ENCODE results near the gene NRG3.

NRG3 gene

DNA sequence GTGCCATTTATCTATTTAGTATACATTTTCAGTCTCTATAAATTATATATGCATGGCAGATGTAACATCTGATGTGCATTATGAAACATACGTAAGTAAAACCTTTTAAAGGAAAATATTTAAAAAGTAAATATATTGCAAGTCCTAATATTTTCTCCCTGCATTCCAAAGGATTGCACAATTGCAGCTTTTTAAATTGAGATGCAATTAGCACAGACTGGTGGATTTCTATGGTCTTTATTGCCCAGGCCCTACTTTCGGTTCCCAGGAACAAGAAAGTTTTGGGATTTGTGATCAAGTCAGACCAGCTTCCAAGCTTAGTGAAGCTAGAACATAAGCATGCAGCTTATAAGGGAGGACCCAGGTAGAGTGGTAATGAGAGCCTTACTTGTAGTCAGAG is 337.8 kb downstream of the NRG3 start:
- H3K4me3 ChIP-seq (ENCODE audit: low read depth, low read length), result no peak overlapping the region
- DNase-seq (ENCODE audit: low read depth, low spot score), result no peak
- in situ Hi-C loops (cut with HindIII; ENCODE audit: low sequenced_read_pairs), result no loop called here
- TF ChIP-seq CTCF (IDR thresholded peaks at IDR 0.05; ENCODE audit: low read depth, low read length), result no peak

DNA sequence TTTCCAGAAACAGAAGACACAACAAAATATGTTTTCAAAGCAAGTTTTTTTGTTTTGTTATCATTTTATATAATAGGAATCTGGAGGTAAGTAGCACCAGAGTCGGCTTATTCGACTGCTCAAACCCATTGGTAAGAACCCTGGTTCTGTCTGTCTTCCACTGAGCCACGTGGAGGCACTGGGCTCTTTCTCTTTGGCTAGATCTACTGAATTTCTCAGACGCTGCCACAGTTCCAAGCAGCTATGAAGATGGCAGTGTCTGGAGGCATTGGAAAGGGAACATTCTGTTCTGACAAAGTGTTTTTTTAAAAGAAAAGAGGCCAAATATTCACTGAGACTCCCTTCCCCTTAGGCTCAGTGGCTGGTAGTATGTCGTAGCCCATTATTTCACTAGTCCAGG is 338.8 kb downstream of the NRG3 start:
- no peak for DNase-seq (ENCODE audit: low read depth, low spot score)
- no peak for TF ChIP-seq CTCF (IDR thresholded peaks at IDR 0.05; ENCODE audit: low read depth, low read length)
- H3K4me3 ChIP-seq (ENCODE audit: low read depth, low read length), result no peak overlapping the region
- in situ Hi-C loops (cut with HindIII; ENCODE audit: low sequenced_read_pairs), result no loop called here

- H3K4me3 ChIP-seq (ENCODE audit: low read depth, low read length), result no peak overlapping the region
- no peak for TF ChIP-seq CTCF (IDR thresholded peaks at IDR 0.05; ENCODE audit: low read depth, low read length)
- DNase-seq (ENCODE audit: low read depth, low spot score), result no peak
- in situ Hi-C loops (cut with HindIII; ENCODE audit: low sequenced_read_pairs), result no loop called here
Measured at GRCh38 chr10:82221056-82221455, 346.1 kb downstream of the NRG3 start.

DNA sequence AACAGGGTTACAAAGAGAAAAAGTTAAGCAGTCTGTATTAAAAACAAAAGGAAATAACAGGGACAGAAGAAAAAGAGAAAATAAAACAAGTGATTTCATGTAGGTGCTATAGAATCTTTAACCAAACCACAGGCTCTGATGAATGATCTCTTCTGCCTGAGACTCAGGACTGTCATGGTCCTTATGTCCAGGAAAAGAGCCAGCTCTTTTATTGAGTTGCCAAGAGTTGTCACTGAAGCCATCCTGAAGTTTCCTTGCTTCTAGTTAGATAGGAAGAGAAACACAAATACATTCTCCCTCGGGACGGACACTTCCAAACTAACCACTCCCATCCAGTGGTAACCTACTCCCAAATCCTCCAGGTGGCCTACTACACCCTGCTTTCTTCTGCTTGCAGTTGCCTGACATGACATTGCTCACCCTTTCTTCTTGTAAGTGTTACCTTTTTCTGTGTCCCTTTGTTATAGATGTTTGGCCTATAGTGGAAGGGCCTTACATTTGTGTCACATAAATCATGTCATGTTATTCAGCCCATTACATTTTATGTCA is 346.7 kb downstream of the NRG3 start:
- in situ Hi-C loops (cut with HindIII; ENCODE audit: low sequenced_read_pairs), result no loop called here
- no peak for TF ChIP-seq CTCF (IDR thresholded peaks at IDR 0.05; ENCODE audit: low read depth, low read length)
- DNase-seq (ENCODE audit: low read depth, low spot score), result no peak

DNA sequence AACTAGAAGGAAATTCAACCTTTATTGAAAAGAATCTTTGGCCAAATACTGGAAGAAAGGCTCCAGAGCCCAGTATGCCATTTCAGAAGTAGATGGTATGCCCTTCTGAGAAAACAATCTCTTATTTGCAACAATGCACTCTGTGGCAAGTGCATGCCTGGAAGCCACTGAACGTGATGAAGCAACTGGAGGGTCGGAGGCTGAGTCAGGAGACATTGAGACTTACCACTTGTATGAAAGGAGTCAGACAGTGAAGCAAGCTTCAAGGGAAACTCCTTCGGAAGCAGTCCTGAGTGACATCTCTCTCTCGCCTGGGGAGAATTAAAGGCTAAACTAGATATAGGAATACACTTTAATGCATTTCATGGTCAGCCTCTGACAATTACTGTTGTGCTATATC is 353.7 kb downstream of the NRG3 start:
- DNase-seq (ENCODE audit: low read depth, low spot score), result no peak
- in situ Hi-C loops (cut with HindIII; ENCODE audit: low sequenced_read_pairs), result no loop called here
- no peak overlapping the region for H3K4me3 ChIP-seq (ENCODE audit: low read depth, low read length)
- no peak for TF ChIP-seq CTCF (IDR thresholded peaks at IDR 0.05; ENCODE audit: low read depth, low read length)

More for the DNA sequence above, 346.7 kb downstream of the NRG3 start:
- no peak overlapping the region for H3K4me3 ChIP-seq (ENCODE audit: low read depth, low read length)

GRCh38 chr10:82234173-82234572 is 359.2 kb downstream of the NRG3 start:
- H3K4me3 ChIP-seq (ENCODE audit: low read depth, low read length), result no peak overlapping the region
- in situ Hi-C loops (cut with HindIII; ENCODE audit: low sequenced_read_pairs), result no loop called here
- no peak for TF ChIP-seq CTCF (IDR thresholded peaks at IDR 0.05; ENCODE audit: low read depth, low read length)
- no peak for DNase-seq (ENCODE audit: low read depth, low spot score)
